SW 1271 (cell line): ENCODE measurements around the gene ANAPC1.
"Not testable (repeated sequence)": the region's sequence is repeated elsewhere in the genome, so short reads cannot be mapped to it uniquely, and the experiment has no call there.

Experiments
- DNase-seq, 2 experiments: peaks; one replicate each; lab custom pipeline; 2025; lab: John Stamatoyannopoulos, UW

Gene ANAPC1

GRCh38 chr2:111784081-111784480 lies 99.9 kb downstream of the ANAPC1 start:
- DNase-seq, result not testable (repeated sequence)

GRCh38 chr2:111782195-111782594 lies 101.8 kb downstream of the ANAPC1 start:
- DNase-seq, result not testable (repeated sequence)

- DNase-seq, result not testable (repeated sequence)
Measured at GRCh38 chr2:111781443-111782094, 102.4 kb downstream of the ANAPC1 start.

- DNase-seq, result not testable (repeated sequence)
Measured at GRCh38 chr2:111777155-111777554, 106.8 kb downstream of the ANAPC1 start.

- not testable (repeated sequence) for DNase-seq
Measured at GRCh38 chr2:111776296-111776695, 107.7 kb downstream of the ANAPC1 start.

GRCh38 chr2:111772180-111772579 lies 111.8 kb downstream of the ANAPC1 start:
- peak in 1 of 2 experiments; percentile 8 for DNase-seq

GRCh38 chr2:111770916-111771658 lies 112.9 kb downstream of the ANAPC1 start:
- not testable (repeated sequence) for DNase-seq

GRCh38 chr2:111768266-111769190 lies 115.5 kb downstream of the ANAPC1 start:
- not testable (repeated sequence) for DNase-seq

- DNase-seq, result not testable (repeated sequence)
Measured at GRCh38 chr2:111767087-111767486, 116.9 kb downstream of the ANAPC1 start.

GRCh38 chr2:111766295-111766694 lies 117.7 kb downstream of the ANAPC1 start:
- DNase-seq, result not testable (repeated sequence)

- not testable (repeated sequence) for DNase-seq
Measured at GRCh38 chr2:111764151-111764550, 119.8 kb downstream of the ANAPC1 start.

GRCh38 chr2:111760697-111761284 lies 123.2 kb downstream of the ANAPC1 start:
- DNase-seq, result not testable (repeated sequence)

- not testable (repeated sequence) for DNase-seq
Measured at GRCh38 chr2:111752533-111752932, 131.5 kb downstream of the ANAPC1 start.

GRCh38 chr2:111750641-111751040 lies 133.4 kb downstream of the ANAPC1 start:
- not testable (repeated sequence) for DNase-seq

GRCh38 chr2:111748429-111748828 lies 135.6 kb downstream of the ANAPC1 start:
- DNase-seq, result not testable (repeated sequence)

- DNase-seq, result not testable (repeated sequence)
Measured at GRCh38 chr2:111747410-111748115, 136.4 kb downstream of the ANAPC1 start.

- not testable (repeated sequence) for DNase-seq
Measured at GRCh38 chr2:111744751-111745150, 139.2 kb downstream of the ANAPC1 start.

- not testable (repeated sequence) for DNase-seq
Measured at GRCh38 chr2:111741517-111741916, 142.5 kb downstream of the ANAPC1 start.

GRCh38 chr2:111735838-111736721 lies 147.9 kb downstream of the ANAPC1 start:
- not testable (repeated sequence) for DNase-seq

GRCh38 chr2:111735420-111735819 lies 148.6 kb downstream of the ANAPC1 start:
- DNase-seq, result not testable (repeated sequence)
